Retinal pigment epithelial cell (primary cell): ENCODE data around the gene PTGES2.

Source experiments
- DNase-seq: peaks from one replicate; pipeline ENCODE4 v3.0.0-alpha.2; 2010; ENCODE audit warnings: low read depth
- H3K4me3 ChIP-seq: 2 replicates; pipeline ENCODE4 v1.5.1; 2011; ENCODE audit warnings: mild to moderate bottlenecking, low read length, control low read depth, moderate library complexity
- TF ChIP-seq, protein P1 (sequence below): conservative IDR thresholded peaks from 2 replicates; pipeline ENCODE4 v1.5.1; 2011; ENCODE audit warnings: low read depth, low read length, control low read depth, inconsistent platforms

The PTGES2 gene

GRCh38 chr9:128127568-128127989, at the start of gene PTGES2:
Gene PTGES2 (minus strand): TSS chr9:128127729. CDS start chr9:128127717, 12 bp downstream.
- TF ChIP-seq, protein P1, sequence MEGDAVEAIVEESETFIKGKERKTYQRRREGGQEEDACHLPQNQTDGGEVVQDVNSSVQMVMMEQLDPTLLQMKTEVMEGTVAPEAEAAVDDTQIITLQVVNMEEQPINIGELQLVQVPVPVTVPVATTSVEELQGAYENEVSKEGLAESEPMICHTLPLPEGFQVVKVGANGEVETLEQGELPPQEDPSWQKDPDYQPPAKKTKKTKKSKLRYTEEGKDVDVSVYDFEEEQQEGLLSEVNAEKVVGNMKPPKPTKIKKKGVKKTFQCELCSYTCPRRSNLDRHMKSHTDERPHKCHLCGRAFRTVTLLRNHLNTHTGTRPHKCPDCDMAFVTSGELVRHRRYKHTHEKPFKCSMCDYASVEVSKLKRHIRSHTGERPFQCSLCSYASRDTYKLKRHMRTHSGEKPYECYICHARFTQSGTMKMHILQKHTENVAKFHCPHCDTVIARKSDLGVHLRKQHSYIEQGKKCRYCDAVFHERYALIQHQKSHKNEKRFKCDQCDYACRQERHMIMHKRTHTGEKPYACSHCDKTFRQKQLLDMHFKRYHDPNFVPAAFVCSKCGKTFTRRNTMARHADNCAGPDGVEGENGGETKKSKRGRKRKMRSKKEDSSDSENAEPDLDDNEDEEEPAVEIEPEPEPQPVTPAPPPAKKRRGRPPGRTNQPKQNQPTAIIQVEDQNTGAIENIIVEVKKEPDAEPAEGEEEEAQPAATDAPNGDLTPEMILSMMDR: no peak
- H3K4me3 ChIP-seq: peak within 1 kb of the TSS; percentile 91
- peak; percentile 50 for DNase-seq

DNA sequence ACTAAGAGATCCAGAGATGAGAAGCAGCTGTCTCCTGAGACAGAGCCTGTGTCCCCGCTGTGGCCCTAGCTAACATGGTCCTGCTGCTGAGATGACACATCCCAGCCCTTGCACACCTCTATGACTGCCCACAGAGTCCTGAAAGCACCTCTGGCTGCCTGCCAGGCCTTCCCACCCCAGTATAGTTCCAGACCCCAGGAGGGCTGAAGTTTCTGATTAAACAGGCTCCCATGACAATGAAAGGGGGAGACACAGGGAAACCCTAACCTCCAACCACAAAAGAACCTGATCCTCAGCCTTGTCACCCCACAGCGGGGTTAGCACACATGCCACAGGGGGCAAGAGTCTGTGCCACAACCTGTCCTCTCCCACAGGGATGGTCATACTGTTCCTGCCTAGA, 48.2 kb upstream of the PTGES2 start:
- H3K4me3 ChIP-seq: no peak overlapping the region
- DNase-seq: no peak
- TF ChIP-seq, protein P1: no peak

DNA sequence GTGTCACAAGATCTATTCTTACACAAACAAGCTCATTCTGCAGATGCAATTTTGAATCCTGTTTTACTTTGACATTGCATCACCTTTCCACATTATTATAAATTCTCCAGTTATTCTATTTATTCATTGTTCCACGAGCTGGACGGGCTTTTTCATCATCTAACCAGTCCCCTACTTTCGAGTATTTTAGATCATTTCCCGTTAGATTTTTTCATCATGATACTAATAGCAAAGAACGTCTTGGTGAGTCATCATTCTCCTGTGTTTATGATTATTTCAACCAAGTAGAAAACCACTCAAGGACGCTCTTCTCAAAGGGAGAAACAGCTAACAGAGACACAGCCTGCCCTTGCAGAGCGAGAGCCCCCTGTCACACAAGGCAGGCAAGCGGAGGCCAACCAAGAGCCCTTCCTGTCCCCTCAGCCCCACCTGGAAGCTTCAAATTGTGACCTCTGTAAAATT, 47.6 kb upstream of the PTGES2 start:
- TF ChIP-seq, protein P1: no peak
- DNase-seq: no peak
- no peak overlapping the region for H3K4me3 ChIP-seq

GRCh38 chr9:128174062-128174461, 46.5 kb upstream of the PTGES2 start:
- H3K4me3 ChIP-seq: no peak overlapping the region
- TF ChIP-seq, protein P1: no peak
- no peak for DNase-seq

- no peak overlapping the region for H3K4me3 ChIP-seq
- DNase-seq: no peak
- TF ChIP-seq, protein P1: no peak
These were observed 42.4 kb upstream of the PTGES2 start for GRCh38 chr9:128169925-128170324.

DNA sequence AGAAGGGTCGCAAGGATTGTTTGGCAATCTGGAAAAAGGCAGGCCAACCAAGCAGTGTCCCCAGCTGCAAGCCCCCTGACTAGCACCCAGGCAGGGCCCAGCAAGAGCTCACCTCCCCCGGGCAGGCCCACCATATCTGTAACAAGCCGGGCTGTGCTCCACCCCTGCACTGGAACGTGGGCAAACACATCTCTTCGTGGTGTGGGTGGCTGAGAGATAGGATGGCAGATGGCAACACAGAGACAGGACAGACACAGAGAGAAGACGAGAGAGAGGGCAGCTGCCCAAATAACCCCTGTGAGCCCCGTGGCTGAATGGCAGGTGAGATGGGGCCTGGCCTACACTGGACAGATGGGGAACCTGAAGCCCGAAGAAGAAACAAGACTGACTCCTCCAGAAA, 42.0 kb upstream of the PTGES2 start:
- TF ChIP-seq, protein P1: no peak
- DNase-seq: no peak
- H3K4me3 ChIP-seq: no peak overlapping the region

GRCh38 chr9:128168731-128169308, 41.3 kb upstream of the PTGES2 start:
- TF ChIP-seq, protein P1: no peak
- no peak overlapping the region for H3K4me3 ChIP-seq
- DNase-seq: no peak
